HG03097 (cell line): ENCODE results near the gene LDLR.

Source experiments
- ATAC-seq: cut with Tn5 transposase; IDR thresholded peaks from one replicate; pipeline ENCODE4 v1.9.1; 2021; ENCODE audit not compliant: unreplicated experiment, low FRiP score

LDLR gene

GRCh38 chr19:11089254-11090013 lies at the start of gene LDLR:
Gene LDLR (plus strand): TSS chr19:11089463. CDS start chr19:11089549, 86 bp downstream.
- no peak for ATAC-seq

- no peak for ATAC-seq
Observed at GRCh38 chr19:11041194-11041593, 48.1 kb upstream of the LDLR start.

GRCh38 chr19:11041966-11042627 lies 47.2 kb upstream of the LDLR start:
- no peak for ATAC-seq

- no peak for ATAC-seq
Observed at GRCh38 chr19:11044431-11044830, 44.8 kb upstream of the LDLR start.

GRCh38 chr19:11045536-11045935 lies 43.7 kb upstream of the LDLR start:
- ATAC-seq = no peak

- ATAC-seq = no peak
Observed at GRCh38 chr19:11046605-11047354, 42.5 kb upstream of the LDLR start.

- no peak for ATAC-seq
Observed at GRCh38 chr19:11047866-11048265, 41.4 kb upstream of the LDLR start.

- no peak for ATAC-seq
Observed at GRCh38 chr19:11050323-11051114, 38.7 kb upstream of the LDLR start.

- no peak for ATAC-seq
Observed at GRCh38 chr19:11053817-11054195, 35.5 kb upstream of the LDLR start.

GRCh38 chr19:11054200-11054599 lies 35.1 kb upstream of the LDLR start:
- no peak for ATAC-seq

GRCh38 chr19:11054628-11055027 lies 34.6 kb upstream of the LDLR start:
- no peak for ATAC-seq

- ATAC-seq = no peak
Observed at GRCh38 chr19:11058246-11059030, 30.8 kb upstream of the LDLR start.

GRCh38 chr19:11059511-11060358 lies 29.5 kb upstream of the LDLR start:
- ATAC-seq = no peak

- no peak for ATAC-seq
Observed at GRCh38 chr19:11061952-11062351, 27.3 kb upstream of the LDLR start.

GRCh38 chr19:11063434-11063833 lies 25.8 kb upstream of the LDLR start:
- ATAC-seq = no peak

GRCh38 chr19:11064831-11065303 lies 24.4 kb upstream of the LDLR start:
- no peak for ATAC-seq

- no peak for ATAC-seq
Observed at GRCh38 chr19:11066326-11066725, 22.9 kb upstream of the LDLR start.

GRCh38 chr19:11067356-11068113 lies 21.7 kb upstream of the LDLR start:
- ATAC-seq = no peak
